Caco-2 (cell line): ENCODE measurements around the gene PLOD1. TPM values are rescaled to one million over a fixed set of nuclear protein-coding genes. Genes with fewer than 3 reads are reported as not detected.
"Not testable (repeated sequence)": the region's sequence is repeated elsewhere in the genome, so short reads cannot be mapped to it uniquely, and the experiment has no call there.

ENCODE experiments used
- BruUV-seq: library from RNA; stranded (reverse); fragments of 400-500 nt; replicated peaks from 2 replicates; lab custom pipeline; 2021; lab: Mats Ljungman, UMichigan
- CTCF ChIA-PET: fragments of 300-600 bp; sonication (Branson Sonifier 250); formaldehyde crosslinking; loops from one replicate; lab custom pipeline; 2022; ENCODE audit warnings: antibody characterized with exemption; lab: Charles Lee
- POLR2A ChIA-PET: fragments of 300-600 bp; sonication (Branson Sonifier 250); formaldehyde crosslinking; loops from one replicate; lab custom pipeline; 2022; ENCODE audit warnings: antibody characterized with exemption; lab: Charles Lee
- DNase-seq, 2 experiments: peaks; one replicate each; pipeline versions ENCODE4 v3.0.0 to v3.0.0-alpha.2; 2020 to 2022
- H3K27me3 ChIP-seq: replicated peaks from 2 replicates; pipeline ENCODE4 v1.6.0; 2011; ENCODE audit warnings: low read length; ENCODE audit not compliant: control insufficient read depth, insufficient read depth
- H3K36me3 ChIP-seq: 2 replicates; pipeline ENCODE4 v1.5.1; 2011; ENCODE audit warnings: low read length; ENCODE audit not compliant: control insufficient read depth, insufficient read depth
- H3K4me1 ChIP-seq: fragments of 250-450 bp; sonication (Bioruptor Pico); 2 replicates; pipeline ENCODE4 v1.5.1; 2020; ENCODE audit warnings: mild to moderate bottlenecking
- H3K4me3 ChIP-seq: 2 replicates; pipeline ENCODE4 v1.5.1; 2011; ENCODE audit warnings: low read depth, mild to moderate bottlenecking, control low read depth, low read length
- H3K9me3 ChIP-seq: fragments of 250-450 bp; sonication (Bioruptor Pico); 2 replicates; pipeline ENCODE4 v1.5.1; 2020; ENCODE audit warnings: mild to moderate bottlenecking, moderate library complexity
- H3K27ac Mint-ChIP-seq: one replicate; pipeline ENCODE4 v1.8.0; 2022; ENCODE audit warnings: mixed read lengths; ENCODE audit not compliant: unreplicated experiment
- H3K27me3 Mint-ChIP-seq: one replicate; pipeline ENCODE4 v1.8.0; 2022; ENCODE audit warnings: mixed read lengths; ENCODE audit not compliant: insufficient read depth, unreplicated experiment
- H3K36me3 Mint-ChIP-seq: one replicate; pipeline ENCODE4 v1.8.0; 2022; ENCODE audit warnings: mild to moderate bottlenecking, mixed read lengths; ENCODE audit not compliant: insufficient read depth, unreplicated experiment
- H3K4me1 Mint-ChIP-seq: one replicate; pipeline ENCODE4 v1.8.0; 2022; ENCODE audit warnings: low read depth, mixed read lengths; ENCODE audit not compliant: unreplicated experiment
- H3K4me3 Mint-ChIP-seq: one replicate; pipeline ENCODE4 v1.8.0; 2022; ENCODE audit warnings: mild to moderate bottlenecking, moderate library complexity, mixed read lengths; ENCODE audit not compliant: unreplicated experiment
- H3K9me3 Mint-ChIP-seq: one replicate; pipeline ENCODE4 v1.8.0; 2022; ENCODE audit warnings: mixed read lengths; ENCODE audit not compliant: unreplicated experiment
- CTCF ChIP-seq, 2 experiments: fragments of 200-600 bp in 1 of 2; IDR thresholded peaks; 1 replicate in 1 of 2; 2 replicates in 1 of 2; pipeline versions ENCODE4 v1.5.1 to v1.8.0; 2011 to 2022; ENCODE audit warnings: antibody characterized with exemption in 1 of 2, control low read depth in 1 of 2, inconsistent platforms in 1 of 2, low read depth in 1 of 2, low read length in 1 of 2, mild to moderate bottlenecking in 1 of 2, moderate library complexity in 1 of 2; ENCODE audit not compliant: insufficient read depth in 1 of 2, severe bottlenecking in 1 of 2, unreplicated experiment in 1 of 2
- intact Hi-C: fragments of 100-400 bp; cut with micrococcal nuclease; formaldehyde crosslinking; loops from one replicate; pipeline ENCODE4 v1.10.0; 2022; ENCODE audit not compliant: unreplicated experiment
- total RNA-seq: library from RNA; stranded (reverse); gene quantifications from 2 replicates; pipeline ENCODE4 v1.2.3, GENCODE V29; 2022

PLOD1 gene
- total RNA-seq, 1 experiment from 2014 or later, result 89.3 TPM

GRCh38 chr1:11891433-11892186, 42.9 kb upstream of the PLOD1 start:
- CTCF ChIA-PET, result interaction anchor here (0.9 to 2.2 kb wide), 3 partner anchors 9 to 76 kb away, joined by 3 to 10 read pairs (median 5); no protein-coding TSS in a partner anchor
- no peak for DNase-seq
- no peak overlapping the region for H3K27ac Mint-ChIP-seq
- no TSS peak for BruUV-seq
- Histone ChIP-seq H3K36me3 (no peaks in the 10 kb centered on the region), H3K4me3 (no peak overlapping the region), H3K4me1 (peaks cover 10% of the 10 kb centered on the region; the same call in 1 of the 2 replicates), H3K27me3 (no peaks in the 10 kb centered on the region), H3K9me3 (no peaks in the 10 kb centered on the region)
- intact Hi-C loops, result loop anchor here (2.0 kb wide), 1 partner anchor 33 kb away; the partner anchor contains the start of gene NPPB
- H3K36me3 Mint-ChIP-seq, result no peaks in the 10 kb centered on the region
- H3K9me3 Mint-ChIP-seq, result no peaks in the 10 kb centered on the region
- H3K27me3 Mint-ChIP-seq, result peaks cover 3% of the 10 kb centered on the region
- POLR2A ChIA-PET, result interaction anchor here (1.4 kb wide), 1 partner anchor 16 kb away, joined by 11 read pairs; no protein-coding TSS in a partner anchor
- TF ChIP-seq CTCF (IDR thresholded peaks at IDR 0.05; ENCODE audit: insufficient read depth in 1 of 2, low read depth in 1 of 2, low read length in 1 of 2, severe bottlenecking in 1 of 2, unreplicated experiment in 1 of 2), result no peak
- no peak overlapping the region for H3K4me3 Mint-ChIP-seq
- H3K4me1 Mint-ChIP-seq, result peaks cover 9% of the 10 kb centered on the region

- Histone ChIP-seq H3K27me3 (no peaks in the 10 kb centered on the region), H3K9me3 (no peaks in the 10 kb centered on the region), H3K36me3 (no peaks in the 10 kb centered on the region), H3K4me3 (no peak overlapping the region), H3K4me1 (peaks cover 10% of the 10 kb centered on the region; the same call in 1 of the 2 replicates)
- peaks cover 5% of the 10 kb centered on the region for H3K27me3 Mint-ChIP-seq
- no peaks in the 10 kb centered on the region for H3K9me3 Mint-ChIP-seq
- no TSS peak for BruUV-seq
- peak; percentile 77 to 82 for DNase-seq
- TF ChIP-seq CTCF (IDR thresholded peaks at IDR 0.05; ENCODE audit: insufficient read depth in 1 of 2, low read depth in 1 of 2, low read length in 1 of 2, severe bottlenecking in 1 of 2, unreplicated experiment in 1 of 2), result peak; percentile 83 to 97
- CTCF ChIA-PET, result interaction anchor here (2.2 kb wide), 1 partner anchor 56 kb away, joined by 10 read pairs; no protein-coding TSS in a partner anchor
- peaks cover 9% of the 10 kb centered on the region for H3K4me1 Mint-ChIP-seq
- H3K36me3 Mint-ChIP-seq, result no peaks in the 10 kb centered on the region
- intact Hi-C loops, result loop anchor here (1.0 to 2.0 kb wide), 2 partner anchors 35 to 56 kb away; partner anchors contain the start of gene NPPB
- H3K27ac Mint-ChIP-seq, result no peak overlapping the region
- no peak overlapping the region for H3K4me3 Mint-ChIP-seq
- POLR2A ChIA-PET, result no interaction called here
Observed at GRCh38 chr1:11893907-11894251, 40.6 kb upstream of the PLOD1 start.

GRCh38 chr1:11894501-11894900, 40.0 kb upstream of the PLOD1 start:
- H3K27ac Mint-ChIP-seq, H3K36me3 ChIP-seq, CTCF ChIA-PET, DNase-seq, H3K4me1 ChIP-seq, H3K4me3 ChIP-seq, POLR2A ChIA-PET, H3K36me3 Mint-ChIP-seq, H3K4me1 Mint-ChIP-seq, H3K9me3 ChIP-seq, H3K4me3 Mint-ChIP-seq, H3K27me3 Mint-ChIP-seq, H3K9me3 Mint-ChIP-seq, BruUV-seq, H3K27me3 ChIP-seq: not testable (repeated sequence)
- intact Hi-C loops, result loop anchor here (1.0 kb wide), 1 partner anchor 56 kb away; no protein-coding TSS in a partner anchor
